Measurements from ENCODE around the gene CNTN5. TPM values are rescaled to one million over a fixed set of nuclear protein-coding genes. Genes with fewer than 3 reads are reported as not detected.

CNTN5 gene
- total RNA-seq, 3 donors from 2014 or later, result 0.35 TPM; not detected in 2

GRCh38 chr11:99192716-99193115 is 172.0 kb downstream of the CNTN5 start:
- no peaks in the 10 kb centered on the region for H3K9me3 ChIP-seq
- no peak overlapping the region for H3K4me3 ChIP-seq
- no peaks in the 10 kb centered on the region for H3K4me1 ChIP-seq (ENCODE audit: low read depth)
- ATAC-seq (no peak), DNase-seq (no peak)
- TF ChIP-seq CTCF (IDR thresholded peaks at IDR 0.05), result no peak
- intact Hi-C loops (cut with DNase I, micrococcal nuclease), result no loop called here
- no peaks in the 10 kb centered on the region for H3K36me3 ChIP-seq (ENCODE audit: low read depth)

- DNase-seq (no peak), ATAC-seq (no peak)
- Histone ChIP-seq H3K4me3 (no peak overlapping the region), H3K36me3 (ENCODE audit: low read depth) (no peaks in the 10 kb centered on the region), H3K4me1 (ENCODE audit: low read depth) (no peaks in the 10 kb centered on the region), H3K9me3 (no peaks in the 10 kb centered on the region)
- TF ChIP-seq CTCF (IDR thresholded peaks at IDR 0.05), result no peak
- intact Hi-C loops (cut with DNase I, micrococcal nuclease), result no loop called here
These were observed 176.7 kb downstream of the CNTN5 start for GRCh38 chr11:99197477-99197876.

- DNase-seq (no peak), ATAC-seq (no peak)
- Histone ChIP-seq H3K4me3 (no peak overlapping the region), H3K4me1 (ENCODE audit: low read depth) (no peaks in the 10 kb centered on the region), H3K9me3 (no peaks in the 10 kb centered on the region), H3K36me3 (ENCODE audit: low read depth) (no peaks in the 10 kb centered on the region)
- TF ChIP-seq CTCF (IDR thresholded peaks at IDR 0.05), result no peak
- intact Hi-C loops (cut with DNase I, micrococcal nuclease), result no loop called here
These were observed 177.5 kb downstream of the CNTN5 start for GRCh38 chr11:99198215-99198614.

GRCh38 chr11:99199341-99199740 is 178.6 kb downstream of the CNTN5 start:
- intact Hi-C loops (cut with DNase I, micrococcal nuclease), result no loop called here

GRCh38 chr11:99200720-99201119 is 180.0 kb downstream of the CNTN5 start:
- H3K4me1 ChIP-seq (ENCODE audit: low read depth), result no peaks in the 10 kb centered on the region
- H3K36me3 ChIP-seq (ENCODE audit: low read depth), result no peaks in the 10 kb centered on the region
- no peak overlapping the region for H3K4me3 ChIP-seq
- H3K9me3 ChIP-seq, result no peaks in the 10 kb centered on the region
- no peak for TF ChIP-seq CTCF (IDR thresholded peaks at IDR 0.05)
- DNase-seq (no peak), ATAC-seq (no peak)
- intact Hi-C loops (cut with DNase I, micrococcal nuclease), result no loop called here

More at GRCh38 chr11:99199341-99199740, 178.6 kb downstream of the CNTN5 start:
- no peak for DNase-seq
- ATAC-seq, result no peak
- no peak for TF ChIP-seq CTCF (IDR thresholded peaks at IDR 0.05)
- no peak overlapping the region for H3K4me3 ChIP-seq
- no peaks in the 10 kb centered on the region for H3K36me3 ChIP-seq (ENCODE audit: low read depth)
- no peaks in the 10 kb centered on the region for H3K4me1 ChIP-seq (ENCODE audit: low read depth)
- no peaks in the 10 kb centered on the region for H3K9me3 ChIP-seq

- H3K36me3 ChIP-seq (ENCODE audit: low read depth), result no peaks in the 10 kb centered on the region
- intact Hi-C loops (cut with DNase I, micrococcal nuclease), result no loop called here
- DNase-seq (no peak), ATAC-seq (no peak)
- H3K9me3 ChIP-seq, result no peaks in the 10 kb centered on the region
- no peaks in the 10 kb centered on the region for H3K4me1 ChIP-seq (ENCODE audit: low read depth)
- TF ChIP-seq CTCF (IDR thresholded peaks at IDR 0.05), result no peak
- H3K4me3 ChIP-seq, result no peak overlapping the region
These were observed 188.1 kb downstream of the CNTN5 start for GRCh38 chr11:99208813-99209212.

All from mucosa of descending colon (tissue), 3 donors.